Measurements from ENCODE around the gene RSAD2.

GRCh38 chr2:6924101-6924923, 46.7 kb downstream of the RSAD2 start:
- TF ChIP-seq POLR2A (IDR thresholded peaks at IDR 0.05; ENCODE audit: low read length) (no peak), KDM1A (IDR thresholded peaks at IDR 0.05; ENCODE audit: low read depth) (no peak), MAX (IDR thresholded peaks at IDR 0.05) (no peak), SMC3 (IDR thresholded peaks at IDR 0.05) (no peak), CTCF (IDR thresholded peaks at IDR 0.05) (no peak), CHD4 (IDR thresholded peaks at IDR 0.05; ENCODE audit: borderline replicate concordance) (no peak), ELK1 (IDR thresholded peaks at IDR 0.05; ENCODE audit: low read depth, low read length) (no peak), CBX8 (IDR thresholded peaks at IDR 0.05) (no peak), CHD2 (IDR thresholded peaks at IDR 0.05; ENCODE audit: low read length, partially characterized antibody) (no peak), MAFK (IDR thresholded peaks at IDR 0.05; ENCODE audit: partially characterized antibody) (no peak), BHLHE40 (IDR thresholded peaks at IDR 0.05; ENCODE audit: low read depth, low read length) (no peak)
